SU-DHL-6 (cell line): ENCODE data around the gene C15orf40.
A peak's percentile ranks its signal among the peaks of the same experiment; 100 is the strongest.

Experiments used
- H2AFZ ChIP-seq: fragments of 200-600 bp; sonication (generic); 2 replicates; pipeline ENCODE4 v1.6.1; 2014; ENCODE audit warnings: low read depth, mild to moderate bottlenecking, moderate library complexity, mixed read lengths, antibody characterized with exemption, low read length; ENCODE audit not compliant: severe bottlenecking
- H3F3A ChIP-seq: fragments of 200-600 bp; shearing (Covaris generic); 2 replicates; pipeline ENCODE4 v1.6.0; 2016; ENCODE audit warnings: antibody characterized with exemption, mild to moderate bottlenecking; ENCODE audit not compliant: insufficient read depth
- H3K27ac ChIP-seq: fragments of 200-600 bp; sonication (generic); 2 replicates; pipeline ENCODE4 v1.5.1; 2016; ENCODE audit warnings: low read depth, mild to moderate bottlenecking, low read length, moderate library complexity, mixed read lengths
- H3K27me3 ChIP-seq: fragments of 200-600 bp; sonication (generic), shearing (Covaris generic); 2 replicates; pipeline ENCODE4 v1.6.0; 2014; ENCODE audit warnings: mild to moderate bottlenecking, low read length
- H3K36me3 ChIP-seq: fragments of 200-600 bp; sonication (generic); 2 replicates; pipeline ENCODE4 v1.6.1; 2014; ENCODE audit warnings: mild to moderate bottlenecking, low read length, mixed read lengths
- H3K4me2 ChIP-seq: fragments of 300-600, 200-600 bp; shearing (Covaris generic), sonication (generic); 2 replicates; pipeline ENCODE4 v1.6.0; 2014; ENCODE audit warnings: low read length, low read depth, mild to moderate bottlenecking; ENCODE audit not compliant: poor library complexity, severe bottlenecking
- H3K4me3 ChIP-seq: fragments of 200-600 bp; sonication (generic); 2 replicates; pipeline ENCODE4 v1.5.1; 2014; ENCODE audit warnings: antibody characterized with exemption, low read length, mild to moderate bottlenecking, mixed read lengths; ENCODE audit not compliant: insufficient read depth, poor library complexity, severe bottlenecking
- H3K79me2 ChIP-seq: fragments of 200-600 bp; sonication (generic); 2 replicates; pipeline ENCODE4 v1.6.1; 2014; ENCODE audit warnings: mild to moderate bottlenecking, low read length, moderate library complexity; ENCODE audit not compliant: insufficient read depth
- H3K9ac ChIP-seq: fragments of 200-600 bp; sonication (generic); 2 replicates; pipeline ENCODE4 v1.7.0; 2014; ENCODE audit warnings: mild to moderate bottlenecking, low read length
- H3K9me2 ChIP-seq: fragments of 200-600 bp; sonication (generic); replicated peaks from 2 replicates; pipeline ENCODE4 v1.6.1; 2014; ENCODE audit warnings: low read length; ENCODE audit not compliant: insufficient read depth
- H3K9me3 ChIP-seq: fragments of 200-600 bp; sonication (generic); 2 replicates; pipeline ENCODE4 v1.6.1; 2014; ENCODE audit warnings: low read length, mixed read lengths; ENCODE audit not compliant: insufficient read depth
- H4K20me1 ChIP-seq: fragments of 200-600 bp; sonication (generic); 2 replicates; pipeline ENCODE4 v1.6.1; 2014; ENCODE audit warnings: low read depth, mild to moderate bottlenecking, antibody characterized with exemption, low read length, moderate library complexity, mixed read lengths
- CTCF ChIP-seq: fragments of 200-600 bp; sonication (generic); IDR thresholded peaks from one replicate; pipeline ENCODE4 v1.5.1; 2017; ENCODE audit warnings: antibody characterized with exemption, mild to moderate bottlenecking, low read length, moderate library complexity; ENCODE audit not compliant: insufficient read depth, poor library complexity, severe bottlenecking
- EZH2phosphoT487 ChIP-seq: fragments of 200-600 bp; sonication (generic), shearing (Covaris generic); conservative IDR thresholded peaks from 2 replicates; pipeline ENCODE4 v1.6.1; 2018; ENCODE audit warnings: mild to moderate bottlenecking, antibody characterized with exemption, low read length, moderate library complexity, mixed read lengths

Gene C15orf40

GRCh38 chr15:82995076-82995475 lies 16.4 kb downstream of the C15orf40 start:
- H4K20me1 ChIP-seq: no peaks in the 10 kb centered on the region
- peaks cover 5% of the 10 kb centered on the region; the same call in 1 of the 2 replicates for H3K36me3 ChIP-seq
- H3F3A ChIP-seq: 0 out of 2 replicates have a peak, but pooled peaks cover 7% of the 10 kb centered on the region
- H3K27me3 ChIP-seq: no peaks in the 10 kb centered on the region
- H2AFZ ChIP-seq: no peak overlapping the region
- H3K9me2 ChIP-seq: no peaks in the 10 kb centered on the region
- no peak overlapping the region for H3K9ac ChIP-seq
- TF ChIP-seq CTCF (no peak), EZH2phosphoT487 (no peak)
- H3K9me3 ChIP-seq: no peaks in the 10 kb centered on the region
- no peak overlapping the region for H3K27ac ChIP-seq
- no peak overlapping the region for H3K4me2 ChIP-seq
- no peaks in the 10 kb centered on the region for H3K79me2 ChIP-seq
- H3K4me3 ChIP-seq: no peak overlapping the region

- Histone ChIP-seq H3F3A (0 out of 2 replicates have a peak, but pooled peaks cover 7% of the 10 kb centered on the region), H3K4me3 (no peak overlapping the region), H3K9me2 (no peaks in the 10 kb centered on the region), H3K36me3 (peaks cover 12% of the 10 kb centered on the region), H3K9ac (no peak overlapping the region), H3K27ac (no peak overlapping the region), H4K20me1 (no peaks in the 10 kb centered on the region), H3K4me2 (no peak overlapping the region), H2AFZ (no peak overlapping the region), H3K9me3 (no peaks in the 10 kb centered on the region), H3K79me2 (no peaks in the 10 kb centered on the region), H3K27me3 (no peaks in the 10 kb centered on the region)
- TF ChIP-seq EZH2phosphoT487: no peak
Measured at GRCh38 chr15:82993144-82993543, 18.3 kb downstream of the C15orf40 start.

GRCh38 chr15:82992436-82992998 lies 18.9 kb downstream of the C15orf40 start:
- no peaks in the 10 kb centered on the region for H3K27me3 ChIP-seq
- peaks cover 12% of the 10 kb centered on the region for H3K36me3 ChIP-seq
- no peak overlapping the region for H3K4me2 ChIP-seq
- no peak overlapping the region for H3K4me3 ChIP-seq
- TF ChIP-seq CTCF: no peak
- TF ChIP-seq EZH2phosphoT487: no peak
- H3K9ac ChIP-seq: no peak overlapping the region
- H2AFZ ChIP-seq: no peak overlapping the region
- peaks cover 5% of the 10 kb centered on the region for H3K79me2 ChIP-seq
- H3K27ac ChIP-seq: no peak overlapping the region
- H4K20me1 ChIP-seq: no peaks in the 10 kb centered on the region
- no peaks in the 10 kb centered on the region for H3K9me3 ChIP-seq
- 0 out of 2 replicates have a peak, but pooled peaks cover 7% of the 10 kb centered on the region for H3F3A ChIP-seq
- H3K9me2 ChIP-seq: no peaks in the 10 kb centered on the region

GRCh38 chr15:82986442-82986780 lies 25.0 kb downstream of the C15orf40 start:
- Histone ChIP-seq H3K27me3 (no peaks in the 10 kb centered on the region), H3K79me2 (peaks cover 27% of the 10 kb centered on the region), H3K4me3 (peak overlapping the region; percentile 77), H3F3A (no peaks in the 10 kb centered on the region), H3K4me2 (peak overlapping the region; percentile 95), H3K9me2 (no peaks in the 10 kb centered on the region), H3K36me3 (peaks cover 12% of the 10 kb centered on the region), H3K9me3 (no peaks in the 10 kb centered on the region), H3K9ac (peak overlapping the region; percentile 75), H2AFZ (peak overlapping the region; percentile 75), H4K20me1 (no peaks in the 10 kb centered on the region), H3K27ac (no peak overlapping the region)
- TF ChIP-seq EZH2phosphoT487: no peak
- TF ChIP-seq CTCF: no peak
